Upper lobe of left lung (tissue), 6 donors: ENCODE measurements around the gene MICOS13. TPM values are rescaled to one million over a fixed set of nuclear protein-coding genes. Genes with fewer than 3 reads are reported as not detected.

Source experiments
- ATAC-seq, 2 donors: fragments of 200-7000 bp; cut with Tn5 transposase; one replicate each; pipeline ENCODE4 v1.9.1; 2022; ENCODE audit warnings: mild to moderate bottlenecking in 2 of 2, moderate library complexity in 2 of 2; ENCODE audit not compliant: low FRiP score in 2 of 2
- DNase-seq, 2 donors: peaks; one replicate each; pipeline ENCODE4 v3.0.0-alpha.2; 2019 to 2020
- H3K27ac ChIP-seq, 4 donors: fragments of 200-600 bp; sonication (generic); one replicate each; pipeline ENCODE4 v1.5.1; 2016 to 2019
- H3K27me3 ChIP-seq, 4 donors: fragments of 200-600 bp; sonication (generic); one replicate each; pipeline ENCODE4 v1.5.1; 2017 to 2019
- H3K36me3 ChIP-seq, 4 donors: fragments of 200-600 bp; sonication (generic); one replicate each; pipeline ENCODE4 v1.5.1; 2016 to 2019
- H3K4me1 ChIP-seq, 4 donors: fragments of 200-600 bp; sonication (generic); one replicate each; pipeline ENCODE4 v1.5.1; 2018 to 2019
- H3K4me3 ChIP-seq, 4 donors: fragments of 200-600 bp; sonication (generic); one replicate each; pipeline ENCODE4 v1.5.1; 2017 to 2019; ENCODE audit warnings: mild to moderate bottlenecking in 2 of 4, moderate library complexity in 1 of 4
- H3K9me3 ChIP-seq, 4 donors: fragments of 200-600 bp; sonication (generic); one replicate each; pipeline ENCODE4 v1.5.1; 2018 to 2019
- EP300 ChIP-seq, 4 donors: sonication (generic); formaldehyde crosslinking; IDR thresholded peaks; one replicate each; pipeline ENCODE4 v1.5.1; 2017; ENCODE audit warnings: antibody characterized with exemption in 4 of 4, control low read depth in 2 of 4
- POLR2A ChIP-seq, 4 donors: fragments of 450-650 bp; IDR thresholded peaks; one replicate each; pipeline ENCODE4 v1.5.1; 2016 to 2017; ENCODE audit warnings: antibody characterized with exemption in 4 of 4, mild to moderate bottlenecking in 2 of 4
- POLR2AphosphoS5 ChIP-seq, 2 donors: sonication (generic); formaldehyde crosslinking; IDR thresholded peaks; one replicate each; pipeline ENCODE4 v1.5.1; 2017; ENCODE audit warnings: antibody characterized with exemption in 2 of 2
- WGBS, 2 donors: methylation state at CpG; one replicate each; pipeline ENCODE4 v1.1.5; 2017 to 2018; 5-methylcytosine and 5-hydroxymethylcytosine counted together
- total RNA-seq, 6 donors: library from RNA; depleted of rRNA in 4 of 6; stranded (reverse); fragments of >200 nt in 4 of 6; gene quantifications; one replicate each; pipeline versions ENCODE4 v1.1.0 to v1.2.1, GENCODE V29; 2016 to 2021
- TF ChIP-seq, protein P1 (sequence below), 6 experiments: fragments of 450-650 bp in 4 of 6; fragments of 200-600 bp in 2 of 6; sonication (generic) in 2 of 6; IDR thresholded peaks; one replicate each; pipeline ENCODE4 v1.5.1; 2016 to 2019; ENCODE audit warnings: antibody characterized with exemption in 6 of 6
- donor health status: DM: no; HTN: no; CAD: no; lungs with moderate emphysema.
- donor health status: DM: no; HTN: yes; CAD: no; lungs with severe emphysema.

MICOS13 gene
- total RNA-seq, 6 donors from 2014 or later, result 19.1 to 63.2 (median 34.2) TPM

GRCh38 chr19:5680084-5680436, 256 bp downstream of the MICOS13 start:
- DNase-seq (peak in 1 of 2 donors; percentile 36), ATAC-seq (peak in 1 of 2 donors; percentile 6)
- peaks cover 14 to 20% (median 17%) of the 10 kb centered on the region in 4 donors for H3K4me1 ChIP-seq
- no peaks in the 10 kb centered on the region for H3K27me3 ChIP-seq
- H3K9me3 ChIP-seq, result no peaks in the 10 kb centered on the region
- WGBS, 2 donors, result 0% methylated on average over 3 to 15 of the region's 23 CpGs
- peaks cover 0 to 5% (median 0%) of the 10 kb centered on the region in 4 donors for H3K36me3 ChIP-seq
- H3K27ac ChIP-seq, result peak overlapping the region; percentile 80 to 96 (median 92)
- peak overlapping the region; percentile 73 to 99 (median 88) for H3K4me3 ChIP-seq
- TF ChIP-seq, protein P1, sequence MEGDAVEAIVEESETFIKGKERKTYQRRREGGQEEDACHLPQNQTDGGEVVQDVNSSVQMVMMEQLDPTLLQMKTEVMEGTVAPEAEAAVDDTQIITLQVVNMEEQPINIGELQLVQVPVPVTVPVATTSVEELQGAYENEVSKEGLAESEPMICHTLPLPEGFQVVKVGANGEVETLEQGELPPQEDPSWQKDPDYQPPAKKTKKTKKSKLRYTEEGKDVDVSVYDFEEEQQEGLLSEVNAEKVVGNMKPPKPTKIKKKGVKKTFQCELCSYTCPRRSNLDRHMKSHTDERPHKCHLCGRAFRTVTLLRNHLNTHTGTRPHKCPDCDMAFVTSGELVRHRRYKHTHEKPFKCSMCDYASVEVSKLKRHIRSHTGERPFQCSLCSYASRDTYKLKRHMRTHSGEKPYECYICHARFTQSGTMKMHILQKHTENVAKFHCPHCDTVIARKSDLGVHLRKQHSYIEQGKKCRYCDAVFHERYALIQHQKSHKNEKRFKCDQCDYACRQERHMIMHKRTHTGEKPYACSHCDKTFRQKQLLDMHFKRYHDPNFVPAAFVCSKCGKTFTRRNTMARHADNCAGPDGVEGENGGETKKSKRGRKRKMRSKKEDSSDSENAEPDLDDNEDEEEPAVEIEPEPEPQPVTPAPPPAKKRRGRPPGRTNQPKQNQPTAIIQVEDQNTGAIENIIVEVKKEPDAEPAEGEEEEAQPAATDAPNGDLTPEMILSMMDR (IDR thresholded peaks at IDR 0.05), result peak in 2 of 6 experiments; percentile 9 to 25
- TF ChIP-seq EP300 (IDR thresholded peaks at IDR 0.05) (no peak), POLR2A (IDR thresholded peaks at IDR 0.05) (peak in 1 of 4 donors; percentile 32)

GRCh38 chr19:5679289-5680083, 830 bp downstream of the MICOS13 start:
- WGBS, 2 donors, result 33 to 47% methylated on average over 10 to 20 of the region's 26 CpGs
- peak overlapping the region; percentile 80 to 96 (median 92) for H3K27ac ChIP-seq

DNA sequence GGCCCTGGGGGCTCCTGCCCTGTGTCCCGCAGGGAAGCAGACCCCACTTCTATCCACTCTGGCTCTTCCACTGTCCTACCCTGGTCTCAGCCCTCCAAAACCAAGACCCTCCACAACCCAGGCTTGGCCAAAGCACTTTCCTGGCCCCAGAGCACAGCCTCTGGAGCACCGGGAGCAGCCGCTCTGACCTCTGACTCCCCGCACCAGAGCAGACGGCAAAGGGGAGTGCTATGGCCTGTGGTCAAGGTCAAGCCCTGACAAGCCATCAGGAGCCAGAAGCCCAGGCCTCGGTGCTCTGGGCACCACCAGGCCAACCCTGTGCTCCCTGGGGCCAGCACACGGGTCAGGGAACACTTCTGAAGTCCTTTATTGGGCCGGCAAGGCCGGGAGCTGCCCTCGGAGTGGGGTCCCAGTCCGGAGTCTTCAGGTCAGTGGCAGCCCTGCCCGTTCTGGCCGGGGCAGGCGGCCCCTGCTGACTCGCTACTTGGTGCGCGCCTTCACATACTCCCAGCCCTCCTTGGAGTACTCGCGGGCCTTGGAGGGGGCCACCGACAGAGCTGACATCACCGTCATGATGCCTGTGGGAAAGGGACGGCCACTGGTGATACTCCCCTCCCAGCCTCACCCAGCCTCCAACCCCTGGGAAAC, 2.1 kb downstream of the MICOS13 start:
- Histone ChIP-seq H3K4me1 (peaks cover 14 to 20% (median 17%) of the 10 kb centered on the region in 4 donors), H3K36me3 (peaks cover 0 to 5% (median 0%) of the 10 kb centered on the region in 4 donors), H3K27me3 (no peaks in the 10 kb centered on the region), H3K9me3 (no peaks in the 10 kb centered on the region), H3K27ac (no peak overlapping the region), H3K4me3 (no peak overlapping the region)
- DNase-seq (peak in 1 of 2 donors; percentile 72), ATAC-seq (no peak)
- WGBS, 2 donors, result 93 to 97% methylated on average over 8 to 17 of the region's 22 CpGs
- TF ChIP-seq EP300 (IDR thresholded peaks at IDR 0.05) (no peak), POLR2A (IDR thresholded peaks at IDR 0.05) (no peak), POLR2AphosphoS5 (IDR thresholded peaks at IDR 0.05) (no peak)
- TF ChIP-seq, protein P1 (IDR thresholded peaks at IDR 0.05), result no peak

More at GRCh38 chr19:5679289-5680083, 830 bp downstream of the MICOS13 start:
- Histone ChIP-seq H3K36me3 (peaks cover 0 to 5% (median 0%) of the 10 kb centered on the region in 4 donors), H3K9me3 (no peaks in the 10 kb centered on the region), H3K4me3 (peak overlapping the region; percentile 73 to 99 (median 88)), H3K4me1 (peaks cover 14 to 20% (median 17%) of the 10 kb centered on the region in 4 donors), H3K27me3 (no peaks in the 10 kb centered on the region)
- no peak for TF ChIP-seq POLR2AphosphoS5 (IDR thresholded peaks at IDR 0.05)
- TF ChIP-seq, protein P1 (IDR thresholded peaks at IDR 0.05), result no peak
- TF ChIP-seq EP300 (IDR thresholded peaks at IDR 0.05), result no peak
- TF ChIP-seq POLR2A (IDR thresholded peaks at IDR 0.05), result no peak
- ATAC-seq, result no peak
- peak in 1 of 2 donors; percentile 57 for DNase-seq

- Histone ChIP-seq H3K27ac (no peak overlapping the region), H3K4me1 (peaks cover 14 to 20% (median 17%) of the 10 kb centered on the region in 4 donors), H3K36me3 (peaks cover 0 to 5% (median 0%) of the 10 kb centered on the region in 4 donors), H3K9me3 (no peaks in the 10 kb centered on the region), H3K4me3 (no peak overlapping the region), H3K27me3 (no peaks in the 10 kb centered on the region)
- 90 to 91% methylated on average over 5 to 9 of the region's 9 CpGs for WGBS, 2 donors
- peak in 1 of 2 donors; percentile 47 for DNase-seq
- ATAC-seq, result no peak
- no peak for TF ChIP-seq POLR2A (IDR thresholded peaks at IDR 0.05)
- no peak for TF ChIP-seq POLR2AphosphoS5 (IDR thresholded peaks at IDR 0.05)
Measured at GRCh38 chr19:5677580-5677979, 2.7 kb downstream of the MICOS13 start.

- ATAC-seq, result no peak
- no peaks in the 10 kb centered on the region for H3K27me3 ChIP-seq
- H3K4me3 ChIP-seq, result no peak overlapping the region
- H3K36me3 ChIP-seq, result peaks cover 0 to 5% (median 1%) of the 10 kb centered on the region in 4 donors
- H3K27ac ChIP-seq, result no peak overlapping the region
- 84 to 91% methylated on average over 4 to 10 of the region's 10 CpGs for WGBS, 2 donors
- TF ChIP-seq, protein P1 (IDR thresholded peaks at IDR 0.05), result no peak
- no peak for TF ChIP-seq POLR2AphosphoS5 (IDR thresholded peaks at IDR 0.05)
- no peak for TF ChIP-seq POLR2A (IDR thresholded peaks at IDR 0.05)
- no peak for TF ChIP-seq EP300 (IDR thresholded peaks at IDR 0.05)
- H3K4me1 ChIP-seq, result peaks cover 14 to 20% (median 17%) of the 10 kb centered on the region in 4 donors
- no peaks in the 10 kb centered on the region for H3K9me3 ChIP-seq
- peak in 1 of 2 donors; percentile 44 for DNase-seq
Measured at GRCh38 chr19:5677136-5677535, 3.2 kb downstream of the MICOS13 start.
